Stimulated activated CD8-positive, alpha-beta memory T cell treated with anti-CD3 and anti-CD28 coated beads, Interleukin-15, amount 100 ng/mL, for 48 hours (primary cell): ENCODE results near the gene SAMD5.
"Not testable (repeated sequence)": the region's sequence is repeated elsewhere in the genome, so short reads cannot be mapped to it uniquely, and the experiment has no call there.

ENCODE experiments used
- DNase-seq, 2 donors: peaks; one replicate each; pipeline ENCODE4 v3.0.0-alpha.2; 2020; ENCODE audit warnings: low read depth in 2 of 2

The SAMD5 gene

GRCh38 chr6:147528511-147529145 lies 20.1 kb downstream of the SAMD5 start:
- DNase-seq, result no peak

GRCh38 chr6:147530132-147531060 lies 21.9 kb downstream of the SAMD5 start:
- no peak for DNase-seq

GRCh38 chr6:147531321-147531720 lies 22.8 kb downstream of the SAMD5 start:
- DNase-seq, result no peak

- no peak for DNase-seq
Observed at GRCh38 chr6:147534116-147534860, 25.8 kb downstream of the SAMD5 start.

DNA sequence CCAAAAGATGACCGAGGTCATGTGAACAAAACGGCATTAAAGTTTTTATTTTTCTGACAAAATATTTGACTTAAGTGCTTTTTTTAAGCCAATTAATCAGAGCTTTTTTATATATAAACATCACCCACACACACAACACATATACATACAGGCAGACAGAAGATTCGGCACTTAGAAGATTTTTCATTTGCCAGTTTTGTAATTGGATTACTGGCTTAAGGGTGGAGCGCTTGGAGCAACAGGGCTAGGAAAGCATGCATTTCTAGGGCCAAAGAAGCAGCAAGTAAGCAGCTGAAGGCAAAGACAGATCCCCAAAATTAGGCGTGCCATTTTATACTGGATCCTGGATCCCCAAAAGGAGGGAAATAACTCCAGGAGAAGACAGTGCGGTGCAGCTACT lies 30.3 kb downstream of the SAMD5 start:
- no peak for DNase-seq

GRCh38 chr6:147540075-147540474 lies 31.6 kb downstream of the SAMD5 start:
- DNase-seq, result no peak

DNA sequence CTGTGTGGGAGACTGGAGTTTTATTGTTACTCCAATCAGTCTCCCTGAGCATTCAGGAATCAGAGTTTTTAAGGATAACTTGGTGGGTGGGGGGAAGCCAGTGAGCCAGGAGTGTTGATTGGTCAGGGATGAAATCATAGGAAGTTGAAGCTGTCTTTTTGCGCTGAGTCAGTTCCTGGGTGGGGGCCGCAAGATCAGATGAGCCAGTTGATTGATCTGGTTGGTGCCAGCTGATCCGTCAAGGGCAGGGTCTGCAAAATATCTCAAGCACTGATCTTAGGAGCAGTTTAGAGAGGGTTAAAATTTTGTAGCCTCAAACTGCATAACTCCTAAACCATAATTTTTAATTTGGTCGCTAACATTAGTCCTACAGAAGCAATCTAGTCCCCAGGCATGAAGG lies 33.9 kb downstream of the SAMD5 start:
- not testable (repeated sequence) for DNase-seq

DNA sequence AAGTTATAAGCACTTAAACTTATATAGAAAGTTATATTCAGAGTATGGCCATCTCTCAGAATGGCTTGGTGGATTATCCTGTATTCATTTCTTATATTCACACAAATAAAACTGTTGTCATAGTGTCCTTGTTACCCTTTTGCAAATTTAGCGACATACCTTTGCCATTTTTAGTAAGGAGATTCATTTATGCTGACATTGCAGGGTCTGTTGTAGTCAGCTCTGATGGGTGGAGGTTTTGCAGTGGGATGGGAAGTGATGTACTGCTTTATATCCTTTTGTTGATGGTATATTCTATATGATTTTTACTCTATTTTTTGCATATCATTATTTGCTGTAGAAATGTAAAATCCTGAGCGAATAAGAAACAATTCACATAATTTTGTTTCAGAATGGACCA lies 35.9 kb downstream of the SAMD5 start:
- DNase-seq, result no peak

DNA sequence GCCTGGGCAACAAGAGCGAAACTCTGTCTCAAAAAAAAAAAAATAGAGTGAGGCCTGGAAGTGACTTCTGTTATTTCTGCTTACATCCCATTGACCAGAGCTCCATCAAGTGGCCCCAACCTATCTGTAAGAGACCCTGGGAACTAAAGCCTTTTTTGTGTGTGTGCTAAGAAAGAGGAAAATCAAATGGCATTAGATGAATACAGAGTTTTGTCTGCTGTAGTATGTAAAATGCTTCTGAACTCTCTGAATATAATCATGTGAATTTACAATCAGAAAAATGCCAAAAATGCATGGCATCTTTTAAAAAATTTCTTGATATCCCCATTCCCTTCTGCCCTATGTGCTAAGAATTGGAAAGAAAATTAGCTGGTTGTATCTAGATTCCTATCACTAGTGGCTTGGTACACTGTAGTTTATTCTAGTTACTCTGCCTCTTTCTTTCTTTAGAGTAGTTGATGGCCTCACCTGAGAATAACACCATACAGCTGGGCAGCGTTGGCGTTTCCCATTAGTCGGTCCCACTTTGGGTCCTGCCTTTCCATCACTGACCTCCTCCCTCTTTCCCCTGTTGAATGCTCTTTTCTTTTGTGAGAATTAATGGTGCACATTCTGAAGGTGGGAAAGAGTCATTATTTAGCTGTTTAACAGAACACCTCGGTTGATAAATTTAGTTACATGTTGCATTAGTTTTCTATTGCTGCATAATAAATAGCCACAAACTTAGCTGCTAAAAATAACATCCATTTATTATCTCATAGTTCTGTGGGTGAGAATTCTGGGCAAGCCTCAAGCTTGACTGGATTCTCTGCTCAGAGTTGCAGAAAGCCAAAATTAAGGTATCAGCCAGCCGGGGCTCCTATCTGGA lies 38.2 kb downstream of the SAMD5 start:
- DNase-seq, result no peak

- DNase-seq, result no peak
Observed at GRCh38 chr6:147547369-147547902, 38.9 kb downstream of the SAMD5 start.

DNA sequence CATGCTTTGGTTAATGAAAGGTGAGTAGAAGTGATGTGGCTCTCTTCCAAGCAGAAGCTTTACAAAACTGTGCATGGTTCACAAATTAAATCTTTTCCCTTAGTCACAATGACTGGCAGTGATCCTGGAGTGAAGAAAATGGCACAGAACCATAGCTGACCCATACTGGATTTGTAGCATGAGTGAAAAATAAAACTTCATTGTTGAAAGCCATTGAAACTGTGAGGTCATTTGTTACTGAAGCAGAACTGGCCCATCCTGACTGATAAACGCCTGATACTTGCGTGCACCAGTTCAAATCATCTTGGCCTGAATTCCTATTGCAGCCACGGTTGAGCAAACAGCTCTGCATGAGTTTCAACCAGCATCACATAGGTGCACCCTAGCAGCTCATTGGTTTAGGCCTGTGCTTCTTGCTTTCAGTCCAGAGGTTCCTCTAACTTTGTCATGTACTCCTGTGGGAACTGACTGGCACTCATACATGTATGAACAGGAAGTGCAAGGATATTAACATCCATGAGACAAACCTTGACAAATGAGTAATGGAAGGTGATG lies 40.5 kb downstream of the SAMD5 start:
- DNase-seq, result no peak

DNA sequence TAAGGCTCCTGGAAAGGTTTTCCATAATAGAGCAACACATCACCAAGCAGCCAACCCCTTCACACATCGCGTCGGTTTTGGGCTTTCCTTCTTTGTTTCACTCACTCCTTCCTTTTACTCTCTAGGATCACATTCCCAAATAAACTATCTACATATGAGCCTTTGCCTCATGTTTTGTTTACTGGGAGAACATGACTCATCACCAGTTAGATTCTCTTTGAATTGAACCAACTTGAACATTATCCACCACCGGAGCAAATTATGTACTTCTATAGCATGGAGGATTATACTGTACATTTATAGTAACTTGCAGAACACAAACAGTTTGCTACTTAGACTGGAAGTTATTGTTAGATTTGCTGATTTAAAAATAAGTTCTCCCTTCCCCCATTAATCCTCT lies 41.0 kb downstream of the SAMD5 start:
- DNase-seq, result no peak

GRCh38 chr6:147551976-147552375 lies 43.5 kb downstream of the SAMD5 start:
- DNase-seq, result no peak

DNA sequence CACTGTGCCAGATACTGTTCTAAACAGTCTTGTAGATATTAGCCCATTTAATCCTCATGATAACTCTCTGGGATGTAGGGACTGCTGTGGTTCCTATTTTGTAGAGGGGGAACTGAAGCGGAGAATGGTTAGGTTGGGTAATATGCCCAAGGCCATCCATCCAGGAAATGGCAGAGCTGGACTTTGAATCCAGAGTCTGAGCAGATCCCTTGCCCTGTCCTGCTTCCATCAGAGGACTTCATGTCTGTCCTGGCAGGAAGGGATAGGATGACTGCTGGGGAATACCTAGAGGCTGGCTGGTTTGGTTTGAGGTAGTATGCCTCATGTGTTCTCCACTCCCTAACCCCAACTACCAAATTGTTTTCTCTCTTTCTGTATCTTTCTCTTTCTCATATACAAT lies 44.6 kb downstream of the SAMD5 start:
- DNase-seq, result no peak

DNA sequence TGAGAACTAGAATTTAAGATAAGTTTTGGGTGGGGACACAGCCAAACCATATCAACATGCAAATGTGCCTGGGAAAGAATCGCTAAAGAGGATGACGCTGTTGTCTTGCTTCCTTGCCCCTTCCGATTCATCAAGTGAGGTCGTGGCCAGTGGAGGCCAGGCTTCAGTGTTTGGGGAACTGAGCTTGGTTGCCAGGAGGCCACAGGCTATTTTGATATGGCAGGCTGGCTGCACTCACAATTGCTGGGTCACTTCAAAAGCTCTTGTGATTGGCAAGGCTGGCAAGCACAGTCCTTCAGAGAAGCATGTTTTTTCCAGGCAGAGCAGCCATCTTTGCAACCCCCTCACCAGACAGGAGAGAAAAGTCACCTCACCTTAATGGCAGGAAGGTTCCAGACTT lies 45.8 kb downstream of the SAMD5 start:
- no peak for DNase-seq

- DNase-seq, result no peak
Observed at GRCh38 chr6:147559006-147559405, 50.5 kb downstream of the SAMD5 start.

DNA sequence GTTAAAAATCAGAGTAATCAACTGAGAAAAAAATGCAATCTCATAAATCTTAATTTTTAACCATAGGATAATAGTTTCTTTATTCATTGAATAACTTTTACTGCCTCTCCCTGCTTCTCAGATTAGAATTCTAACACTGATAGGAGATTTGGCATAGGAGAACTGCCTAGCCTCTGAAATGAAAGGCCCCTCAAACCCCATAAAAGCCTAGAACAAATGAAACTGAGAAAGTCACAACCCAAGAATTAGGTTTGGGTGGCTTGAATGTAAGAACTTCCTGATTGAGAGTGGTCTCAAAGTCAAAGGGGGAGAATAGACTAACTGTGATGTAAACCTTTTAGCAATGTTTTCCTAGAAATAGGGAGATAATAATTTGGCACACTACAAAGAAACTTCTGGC lies 52.2 kb downstream of the SAMD5 start:
- no peak for DNase-seq

DNA sequence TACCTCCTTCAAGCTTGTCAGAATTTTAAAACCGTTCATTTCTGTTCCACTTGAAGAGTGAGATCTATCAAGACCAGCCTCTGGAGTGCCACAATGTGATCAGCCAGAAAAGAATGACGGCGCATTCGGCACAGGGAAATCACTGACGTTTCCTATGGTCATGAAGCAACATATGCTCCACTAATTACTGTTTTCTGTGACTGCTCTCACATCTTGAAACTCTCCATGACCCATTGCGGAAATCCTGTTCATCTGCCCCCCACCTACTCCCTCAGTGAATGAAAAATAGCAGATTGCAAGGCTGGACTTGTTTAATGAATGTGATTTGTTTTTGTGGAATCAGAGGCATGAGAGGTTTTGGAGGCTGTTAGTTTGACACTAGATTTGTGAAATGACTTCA lies 53.2 kb downstream of the SAMD5 start:
- DNase-seq, result no peak

- no peak for DNase-seq
Observed at GRCh38 chr6:147563472-147563871, 55.0 kb downstream of the SAMD5 start.

- no peak for DNase-seq
Observed at GRCh38 chr6:147564556-147564955, 56.1 kb downstream of the SAMD5 start.
